HepG2 (cell line): ENCODE results near the gene TEKTIP1. TPM values are rescaled to one million over a fixed set of nuclear protein-coding genes. Genes with fewer than 3 reads are reported as not detected.

Experiments
- ETV5 ChIP-seq: IDR thresholded peaks from 2 replicates; pipeline ENCODE4 v1.6.1; 2018; ENCODE audit warnings: missing biosample characterization, missing genetic modification reagents, inconsistent platforms, borderline replicate concordance
- GLI4 ChIP-seq: sonication (generic); formaldehyde crosslinking; IDR thresholded peaks from 2 replicates; pipeline ENCODE4 v1.5.1; 2020; ENCODE audit warnings: missing genetic modification reagents, mild to moderate bottlenecking, moderate library complexity, borderline replicate concordance
- MXD4 ChIP-seq: IDR thresholded peaks from 2 replicates; pipeline ENCODE4 v1.6.1; 2016; ENCODE audit warnings: mild to moderate bottlenecking, missing biosample characterization, missing genetic modification reagents
- SAFB2 ChIP-seq: sonication (generic); formaldehyde crosslinking; IDR thresholded peaks from 2 replicates; pipeline ENCODE4 v1.5.1; 2020; ENCODE audit warnings: missing genetic modification reagents, low read depth, mild to moderate bottlenecking, borderline replicate concordance
- SAP130 ChIP-seq: IDR thresholded peaks from 2 replicates; pipeline ENCODE4 v1.6.1; 2016; ENCODE audit warnings: low read depth
- SIX1 ChIP-seq: sonication (generic); formaldehyde crosslinking; IDR thresholded peaks from 2 replicates; pipeline ENCODE4 v1.4.0; 2020; ENCODE audit warnings: missing genetic modification reagents, borderline replicate concordance
- SP4 ChIP-seq: sonication (generic); formaldehyde crosslinking; IDR thresholded peaks from 2 replicates; pipeline ENCODE4 v1.8.1; 2023; ENCODE audit warnings: mild to moderate bottlenecking, missing genetic modification reagents
- SPEN ChIP-seq: sonication (generic); formaldehyde crosslinking; IDR thresholded peaks from 2 replicates; pipeline ENCODE4 v1.5.1; 2020; ENCODE audit warnings: low read depth, mild to moderate bottlenecking, missing genetic modification reagents
- YEATS2 ChIP-seq: sonication (generic); formaldehyde crosslinking; IDR thresholded peaks from 2 replicates; pipeline ENCODE4 v1.4.0; 2020; ENCODE audit warnings: missing genetic modification reagents, borderline replicate concordance
- ZNF263 ChIP-seq: sonication (generic); formaldehyde crosslinking; IDR thresholded peaks from 2 replicates; pipeline ENCODE4 v1.4.0; 2020; ENCODE audit warnings: missing genetic modification reagents
- ZNF350 ChIP-seq: sonication (generic); formaldehyde crosslinking; IDR thresholded peaks from 2 replicates; pipeline ENCODE4 v1.4.0; 2020; ENCODE audit warnings: mild to moderate bottlenecking, low read depth, missing genetic modification reagents, borderline replicate concordance
- ZNF501 ChIP-seq: sonication (generic); formaldehyde crosslinking; IDR thresholded peaks from 2 replicates; pipeline ENCODE4 v1.5.1; 2020; ENCODE audit warnings: mild to moderate bottlenecking, moderate library complexity, missing genetic modification reagents
- polyA plus RNA-seq, 8 experiments: library from polyadenylated mRNA; depleted of rRNA in 3 of 8; stranded (reverse) in 7 of 8; unstranded in 1 of 8; fragments of >200 nt; fragmentation: Illumina TruSeq in 4 of 8; extraction: Trizol in 4 of 8; gene quantifications; 2 replicates each; pipeline versions ENCODE4 v1.2.1 to v1.2.3, GENCODE V29; 2011 to 2016; ENCODE audit warnings: low read depth in 4 of 8, missing spikeins in 1 of 8, mixed read lengths in 1 of 8; ENCODE audit not compliant: insufficient read depth in 1 of 8
- total RNA-seq, 5 experiments: library from RNA; depleted of rRNA; stranded (reverse); fragments of >200 nt; fragmentation: Illumina TruSeq; extraction: Trizol; gene quantifications; 2 replicates each; pipeline ENCODE4 v1.2.3, GENCODE V29; 2016; ENCODE audit warnings: low read depth in 1 of 5
- TF ChIP-seq, protein P1 (sequence below): sonication (generic); formaldehyde crosslinking; IDR thresholded peaks from 2 replicates; pipeline ENCODE4 v1.4.0; 2020; ENCODE audit warnings: mild to moderate bottlenecking, missing genetic modification reagents
- TF ChIP-seq, protein P2 (sequence below): IDR thresholded peaks from 2 replicates; pipeline ENCODE4 v1.6.1; 2018; ENCODE audit warnings: missing genetic modification reagents
- TF ChIP-seq, protein P3 (sequence below): sonication (generic); formaldehyde crosslinking; IDR thresholded peaks from 2 replicates; pipeline ENCODE4 v1.4.0; 2020; ENCODE audit warnings: missing genetic modification reagents
- TF ChIP-seq, protein P4 (sequence below): IDR thresholded peaks from 2 replicates; pipeline ENCODE4 v1.6.1; 2016; ENCODE audit warnings: mild to moderate bottlenecking
- TF ChIP-seq, protein P5 (sequence below): sonication (generic); formaldehyde crosslinking; IDR thresholded peaks from 2 replicates; pipeline ENCODE4 v1.4.0; 2020; ENCODE audit warnings: missing genetic modification reagents
- TF ChIP-seq, protein P6 (sequence below): IDR thresholded peaks from 2 replicates; pipeline ENCODE4 v1.6.1; 2012; ENCODE audit warnings: inconsistent platforms

Gene TEKTIP1
- total and polyA plus RNA-seq, 2 of the 13 experiments (the other 11 are each of a cell fraction or from before 2014, with no cell fraction given): not detected

DNA sequence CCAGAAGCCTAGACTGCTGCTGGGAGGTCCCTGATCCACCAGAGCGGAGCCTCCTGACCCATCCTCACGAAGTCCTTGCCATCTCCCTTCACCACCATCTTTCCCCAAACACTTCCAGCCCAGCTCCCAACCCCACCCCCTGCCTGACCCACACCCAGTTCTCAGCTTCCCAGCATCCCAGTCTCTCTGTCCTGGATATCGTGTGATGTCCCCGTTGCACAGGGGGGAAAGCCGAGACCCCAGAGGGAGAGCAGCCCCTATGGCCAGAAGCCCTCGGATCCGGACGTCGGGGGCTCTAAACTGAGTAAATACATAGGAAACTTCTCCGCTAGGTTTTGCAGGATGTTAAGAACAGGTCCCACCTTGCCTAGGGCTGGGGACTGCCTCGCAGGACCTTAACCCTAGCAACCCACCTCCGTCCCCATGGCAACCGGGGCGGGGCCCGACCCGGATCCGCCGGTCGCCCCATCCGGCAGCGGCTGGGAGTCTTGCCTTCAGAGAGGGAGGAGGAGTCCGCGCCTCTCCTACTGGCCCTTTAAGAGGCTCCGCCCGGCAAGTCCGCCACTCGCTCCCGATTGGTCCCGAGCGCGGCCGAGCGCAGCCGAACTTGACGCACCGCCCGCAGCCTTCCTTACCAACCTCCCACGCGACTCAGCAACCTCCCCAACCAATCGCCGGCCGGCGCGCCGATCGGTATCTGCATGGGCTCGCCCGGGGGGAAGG lies 33.3 kb downstream of the TEKTIP1 start (continued):
- TF ChIP-seq, protein P1, sequence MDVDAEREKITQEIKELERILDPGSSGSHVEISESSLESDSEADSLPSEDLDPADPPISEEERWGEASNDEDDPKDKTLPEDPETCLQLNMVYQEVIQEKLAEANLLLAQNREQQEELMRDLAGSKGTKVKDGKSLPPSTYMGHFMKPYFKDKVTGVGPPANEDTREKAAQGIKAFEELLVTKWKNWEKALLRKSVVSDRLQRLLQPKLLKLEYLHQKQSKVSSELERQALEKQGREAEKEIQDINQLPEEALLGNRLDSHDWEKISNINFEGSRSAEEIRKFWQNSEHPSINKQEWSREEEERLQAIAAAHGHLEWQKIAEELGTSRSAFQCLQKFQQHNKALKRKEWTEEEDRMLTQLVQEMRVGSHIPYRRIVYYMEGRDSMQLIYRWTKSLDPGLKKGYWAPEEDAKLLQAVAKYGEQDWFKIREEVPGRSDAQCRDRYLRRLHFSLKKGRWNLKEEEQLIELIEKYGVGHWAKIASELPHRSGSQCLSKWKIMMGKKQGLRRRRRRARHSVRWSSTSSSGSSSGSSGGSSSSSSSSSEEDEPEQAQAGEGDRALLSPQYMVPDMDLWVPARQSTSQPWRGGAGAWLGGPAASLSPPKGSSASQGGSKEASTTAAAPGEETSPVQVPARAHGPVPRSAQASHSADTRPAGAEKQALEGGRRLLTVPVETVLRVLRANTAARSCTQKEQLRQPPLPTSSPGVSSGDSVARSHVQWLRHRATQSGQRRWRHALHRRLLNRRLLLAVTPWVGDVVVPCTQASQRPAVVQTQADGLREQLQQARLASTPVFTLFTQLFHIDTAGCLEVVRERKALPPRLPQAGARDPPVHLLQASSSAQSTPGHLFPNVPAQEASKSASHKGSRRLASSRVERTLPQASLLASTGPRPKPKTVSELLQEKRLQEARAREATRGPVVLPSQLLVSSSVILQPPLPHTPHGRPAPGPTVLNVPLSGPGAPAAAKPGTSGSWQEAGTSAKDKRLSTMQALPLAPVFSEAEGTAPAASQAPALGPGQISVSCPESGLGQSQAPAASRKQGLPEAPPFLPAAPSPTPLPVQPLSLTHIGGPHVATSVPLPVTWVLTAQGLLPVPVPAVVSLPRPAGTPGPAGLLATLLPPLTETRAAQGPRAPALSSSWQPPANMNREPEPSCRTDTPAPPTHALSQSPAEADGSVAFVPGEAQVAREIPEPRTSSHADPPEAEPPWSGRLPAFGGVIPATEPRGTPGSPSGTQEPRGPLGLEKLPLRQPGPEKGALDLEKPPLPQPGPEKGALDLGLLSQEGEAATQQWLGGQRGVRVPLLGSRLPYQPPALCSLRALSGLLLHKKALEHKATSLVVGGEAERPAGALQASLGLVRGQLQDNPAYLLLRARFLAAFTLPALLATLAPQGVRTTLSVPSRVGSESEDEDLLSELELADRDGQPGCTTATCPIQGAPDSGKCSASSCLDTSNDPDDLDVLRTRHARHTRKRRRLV (CRISPR knock-in tag): peak; percentile 78; the same call in 1 of the 2 replicates
- TF ChIP-seq ZNF501 (CRISPR knock-in tag) (peak; percentile 43; the same call in 1 of the 2 replicates), ZNF350 (CRISPR knock-in tag) (0 out of 2 replicates have a peak, but pooled peaks have one; percentile 8), ETV5 (CRISPR knock-in tag) (peak; percentile 52; the same call in 1 of the 2 replicates), SPEN (peak; percentile 31; the same call in 1 of the 2 replicates), SIX1 (CRISPR knock-in tag) (no peak), GLI4 (no peak), SP4 (peak; percentile 96), YEATS2 (peak; percentile 84; the same call in 1 of the 2 replicates), SAFB2 (CRISPR knock-in tag) (no peak), ZNF263 (CRISPR knock-in tag) (0 out of 2 replicates have a peak, but pooled peaks have one; percentile 60), SAP130 (CRISPR knock-in tag) (peak; percentile 70), MXD4 (CRISPR knock-in tag) (0 out of 2 replicates have a peak, but pooled peaks have one; percentile 32)
- TF ChIP-seq, protein P2, sequence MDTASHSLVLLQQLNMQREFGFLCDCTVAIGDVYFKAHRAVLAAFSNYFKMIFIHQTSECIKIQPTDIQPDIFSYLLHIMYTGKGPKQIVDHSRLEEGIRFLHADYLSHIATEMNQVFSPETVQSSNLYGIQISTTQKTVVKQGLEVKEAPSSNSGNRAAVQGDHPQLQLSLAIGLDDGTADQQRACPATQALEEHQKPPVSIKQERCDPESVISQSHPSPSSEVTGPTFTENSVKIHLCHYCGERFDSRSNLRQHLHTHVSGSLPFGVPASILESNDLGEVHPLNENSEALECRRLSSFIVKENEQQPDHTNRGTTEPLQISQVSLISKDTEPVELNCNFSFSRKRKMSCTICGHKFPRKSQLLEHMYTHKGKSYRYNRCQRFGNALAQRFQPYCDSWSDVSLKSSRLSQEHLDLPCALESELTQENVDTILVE: peak; percentile 62; the same call in 1 of the 2 replicates
- TF ChIP-seq, protein P3, sequence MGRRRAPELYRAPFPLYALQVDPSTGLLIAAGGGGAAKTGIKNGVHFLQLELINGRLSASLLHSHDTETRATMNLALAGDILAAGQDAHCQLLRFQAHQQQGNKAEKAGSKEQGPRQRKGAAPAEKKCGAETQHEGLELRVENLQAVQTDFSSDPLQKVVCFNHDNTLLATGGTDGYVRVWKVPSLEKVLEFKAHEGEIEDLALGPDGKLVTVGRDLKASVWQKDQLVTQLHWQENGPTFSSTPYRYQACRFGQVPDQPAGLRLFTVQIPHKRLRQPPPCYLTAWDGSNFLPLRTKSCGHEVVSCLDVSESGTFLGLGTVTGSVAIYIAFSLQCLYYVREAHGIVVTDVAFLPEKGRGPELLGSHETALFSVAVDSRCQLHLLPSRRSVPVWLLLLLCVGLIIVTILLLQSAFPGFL (CRISPR knock-in tag): no peak
- TF ChIP-seq, protein P4, sequence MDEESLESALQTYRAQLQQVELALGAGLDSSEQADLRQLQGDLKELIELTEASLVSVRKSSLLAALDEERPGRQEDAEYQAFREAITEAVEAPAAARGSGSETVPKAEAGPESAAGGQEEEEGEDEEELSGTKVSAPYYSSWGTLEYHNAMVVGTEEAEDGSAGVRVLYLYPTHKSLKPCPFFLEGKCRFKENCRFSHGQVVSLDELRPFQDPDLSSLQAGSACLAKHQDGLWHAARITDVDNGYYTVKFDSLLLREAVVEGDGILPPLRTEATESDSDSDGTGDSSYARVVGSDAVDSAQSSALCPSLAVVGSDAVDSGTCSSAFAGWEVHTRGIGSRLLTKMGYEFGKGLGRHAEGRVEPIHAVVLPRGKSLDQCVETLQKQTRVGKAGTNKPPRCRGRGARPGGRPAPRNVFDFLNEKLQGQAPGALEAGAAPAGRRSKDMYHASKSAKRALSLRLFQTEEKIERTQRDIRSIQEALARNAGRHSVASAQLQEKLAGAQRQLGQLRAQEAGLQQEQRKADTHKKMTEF: peak; percentile 24; the same call in 1 of the 2 replicates
- TF ChIP-seq, protein P5, sequence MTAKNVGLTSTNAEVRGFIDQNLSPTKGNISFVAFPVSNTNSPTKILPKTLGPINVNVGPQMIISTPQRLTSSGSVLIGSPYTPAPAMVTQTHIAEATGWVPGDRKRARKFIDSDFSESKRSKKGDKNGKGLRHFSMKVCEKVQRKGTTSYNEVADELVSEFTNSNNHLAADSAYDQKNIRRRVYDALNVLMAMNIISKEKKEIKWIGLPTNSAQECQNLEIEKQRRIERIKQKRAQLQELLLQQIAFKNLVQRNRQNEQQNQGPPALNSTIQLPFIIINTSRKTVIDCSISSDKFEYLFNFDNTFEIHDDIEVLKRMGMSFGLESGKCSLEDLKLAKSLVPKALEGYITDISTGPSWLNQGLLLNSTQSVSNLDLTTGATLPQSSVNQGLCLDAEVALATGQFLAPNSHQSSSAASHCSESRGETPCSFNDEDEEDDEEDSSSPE (CRISPR knock-in tag): peak; percentile 50; the same call in 1 of the 2 replicates
- TF ChIP-seq, protein P6, sequence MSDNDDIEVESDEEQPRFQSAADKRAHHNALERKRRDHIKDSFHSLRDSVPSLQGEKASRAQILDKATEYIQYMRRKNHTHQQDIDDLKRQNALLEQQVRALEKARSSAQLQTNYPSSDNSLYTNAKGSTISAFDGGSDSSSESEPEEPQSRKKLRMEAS: peak; percentile 19; the same call in 1 of the 2 replicates
